Cardiac muscle cell (in vitro differentiated cells and primary cell): ENCODE data around the gene NNT. TPM values are rescaled to one million over a fixed set of nuclear protein-coding genes. Genes with fewer than 3 reads are reported as not detected.

Experiments used
- DNase-seq, 2 donors: peaks; one replicate each; pipeline versions ENCODE4 v3.0.0 to v3.0.0-alpha.2; 2010 to 2017; ENCODE audit warnings: low read depth in 1 of 2, low spot score in 1 of 2
- H3K27ac ChIP-seq: fragments of 200-600 bp; sonication (generic); 2 replicates; pipeline ENCODE4 v1.5.1; 2016
- H3K27me3 ChIP-seq: fragments of 200-600 bp; sonication (generic); 2 replicates; pipeline ENCODE4 v1.6.0; 2016; ENCODE audit warnings: control low read depth
- H3K36me3 ChIP-seq: fragments of 200-600 bp; sonication (generic); 2 replicates; pipeline ENCODE4 v1.5.1; 2016; ENCODE audit warnings: control low read depth
- H3K4me1 ChIP-seq: fragments of 200-600 bp; sonication (generic); 2 replicates; pipeline ENCODE4 v1.8.1; 2017; ENCODE audit warnings: low read depth, mild to moderate bottlenecking, mixed run types
- H3K4me3 ChIP-seq: fragments of 200-600 bp; sonication (generic); 2 replicates; pipeline ENCODE4 v1.5.1; 2016; ENCODE audit warnings: mild to moderate bottlenecking
- H3K9me3 ChIP-seq: fragments of 200-600 bp; sonication (generic); 2 replicates; pipeline ENCODE4 v1.5.1; 2017; ENCODE audit warnings: low read depth, mild to moderate bottlenecking, control low read depth
- CTCF ChIP-seq: IDR thresholded peaks from 2 replicates; pipeline ENCODE4 v1.5.1; 2012; ENCODE audit warnings: low read depth, mild to moderate bottlenecking, low read length
- polyA plus RNA-seq: library from polyadenylated mRNA; unstranded; fragments of >200 nt; fragmentation: Nextera tagmentation; extraction: Ambion mirVana; gene quantifications from 2 replicates; pipeline ENCODE4 v1.2.1, GENCODE V29; 2016
- total RNA-seq: library from RNA; depleted of rRNA; stranded (reverse); fragments of >200 nt; gene quantifications from 2 replicates; pipeline ENCODE4 v1.2.3, GENCODE V29; 2016

Gene NNT
- total and polyA plus RNA-seq, 2 experiments from 2014 or later = 103 to 123 TPM

- no peaks in the 10 kb centered on the region for H3K9me3 ChIP-seq
- no peak for TF ChIP-seq CTCF
- H3K27me3 ChIP-seq = no peaks in the 10 kb centered on the region
- H3K4me3 ChIP-seq = no peak overlapping the region
- no peak for DNase-seq
- H3K36me3 ChIP-seq = no peaks in the 10 kb centered on the region
- H3K27ac ChIP-seq = no peak overlapping the region
- H3K4me1 ChIP-seq = peaks cover 4% of the 10 kb centered on the region
Observed at GRCh38 chr5:43565043-43565442, 37.9 kb upstream of the NNT start.

- TF ChIP-seq CTCF = no peak
- Histone ChIP-seq H3K27me3 (no peaks in the 10 kb centered on the region), H3K4me3 (no peak overlapping the region), H3K9me3 (no peaks in the 10 kb centered on the region), H3K27ac (no peak overlapping the region), H3K4me1 (peaks cover 30% of the 10 kb centered on the region), H3K36me3 (no peaks in the 10 kb centered on the region)
- no peak for DNase-seq
Observed at GRCh38 chr5:43567967-43568366, 35.0 kb upstream of the NNT start.

- DNase-seq = no peak
- TF ChIP-seq CTCF = no peak
Observed at GRCh38 chr5:43569236-43569746, 33.7 kb upstream of the NNT start.

GRCh38 chr5:43570450-43571158 is 32.4 kb upstream of the NNT start:
- Histone ChIP-seq H3K4me3 (no peak overlapping the region), H3K9me3 (no peaks in the 10 kb centered on the region), H3K27ac (peak overlapping the region; percentile 97), H3K4me1 (peaks cover 43% of the 10 kb centered on the region), H3K36me3 (no peaks in the 10 kb centered on the region), H3K27me3 (no peaks in the 10 kb centered on the region)
- no peak for DNase-seq
- TF ChIP-seq CTCF = no peak

More at GRCh38 chr5:43569236-43569746, 33.7 kb upstream of the NNT start:
- no peak overlapping the region for H3K4me3 ChIP-seq
- H3K9me3 ChIP-seq = no peaks in the 10 kb centered on the region
- H3K27me3 ChIP-seq = no peaks in the 10 kb centered on the region
- H3K27ac ChIP-seq = peak overlapping the region; percentile 7
- H3K4me1 ChIP-seq = peaks cover 43% of the 10 kb centered on the region
- H3K36me3 ChIP-seq = no peaks in the 10 kb centered on the region

GRCh38 chr5:43571237-43571636 is 31.7 kb upstream of the NNT start:
- peaks cover 43% of the 10 kb centered on the region for H3K4me1 ChIP-seq
- H3K36me3 ChIP-seq = no peaks in the 10 kb centered on the region
- TF ChIP-seq CTCF = no peak
- no peak overlapping the region for H3K4me3 ChIP-seq
- H3K9me3 ChIP-seq = no peaks in the 10 kb centered on the region
- peak in 1 of 2 donors; percentile 36 for DNase-seq
- peak overlapping the region; percentile 97 for H3K27ac ChIP-seq
- no peaks in the 10 kb centered on the region for H3K27me3 ChIP-seq
